ENCODE results near the gene KRT78. TPM values are rescaled to one million over a fixed set of nuclear protein-coding genes. Genes with fewer than 3 reads are reported as not detected.

KRT78 gene
- total RNA-seq, 2 experiments from 2014 or later = not detected

GRCh38 chr12:52802442-52802841 is 46.4 kb downstream of the KRT78 start:
- Mint-ChIP-seq H3K27me3 (ENCODE audit: low read depth) (peaks cover 10% of the 10 kb centered on the region), H3K4me3 (no peak overlapping the region), H3K9me3 (ENCODE audit: insufficient read depth) (no peaks in the 10 kb centered on the region), H3K4me1 (ENCODE audit: low read depth) (no peaks in the 10 kb centered on the region), H3K36me3 (ENCODE audit: low read depth) (no peaks in the 10 kb centered on the region), H3K27ac (no peak overlapping the region)
- CTCF ChIA-PET = interaction anchor here (1.0 to 1.1 kb wide), 2 partner anchors 77 to 216 kb away, joined by 3 read pairs; no protein-coding TSS in a partner anchor
- ATAC-seq (no peak), DNase-seq (no peak)
- POLR2A ChIA-PET = no interaction called here

- Mint-ChIP-seq H3K36me3 (ENCODE audit: low read depth) (no peaks in the 10 kb centered on the region), H3K4me3 (no peak overlapping the region), H3K9me3 (ENCODE audit: insufficient read depth) (no peaks in the 10 kb centered on the region), H3K27me3 (ENCODE audit: low read depth) (peaks cover 10% of the 10 kb centered on the region), H3K4me1 (ENCODE audit: low read depth) (no peaks in the 10 kb centered on the region), H3K27ac (no peak overlapping the region)
- DNase-seq (no peak), ATAC-seq (no peak)
- ChIA-PET POLR2A (no interaction called here), CTCF (interaction anchor here (1.0 kb wide), 1 partner anchor 78 kb away, joined by 3 read pairs; no protein-coding TSS in a partner anchor)
These were observed 47.0 kb downstream of the KRT78 start for GRCh38 chr12:52801773-52802172.

- no peaks in the 10 kb centered on the region for H3K9me3 Mint-ChIP-seq (ENCODE audit: insufficient read depth)
- no peak for ATAC-seq
- CTCF ChIA-PET = interaction anchor here (0.7 to 0.8 kb wide), 2 partner anchors 79 to 428 kb away, joined by 3 read pairs; no protein-coding TSS in a partner anchor
These were observed 48.4 kb downstream of the KRT78 start for GRCh38 chr12:52800259-52800917.

GRCh38 chr12:52799505-52800211 is 49.1 kb downstream of the KRT78 start:
- Mint-ChIP-seq H3K9me3 (ENCODE audit: insufficient read depth) (no peaks in the 10 kb centered on the region), H3K4me3 (no peak overlapping the region), H3K4me1 (ENCODE audit: low read depth) (peaks cover 2% of the 10 kb centered on the region), H3K27me3 (ENCODE audit: low read depth) (peaks cover 10% of the 10 kb centered on the region), H3K27ac (no peak overlapping the region), H3K36me3 (ENCODE audit: low read depth) (no peaks in the 10 kb centered on the region)
- DNase-seq = no peak
- ATAC-seq = no peak
- POLR2A ChIA-PET = no interaction called here
- CTCF ChIA-PET = interaction anchor here (0.7 to 0.8 kb wide), 2 partner anchors 80 to 427 kb away, joined by 3 read pairs; no protein-coding TSS in a partner anchor

More at GRCh38 chr12:52800259-52800917, 48.4 kb downstream of the KRT78 start:
- no peaks in the 10 kb centered on the region for H3K36me3 Mint-ChIP-seq (ENCODE audit: low read depth)
- no peak for DNase-seq
- POLR2A ChIA-PET = interaction anchor here (0.7 kb wide), 1 partner anchor 442 kb away, joined by 3 read pairs; no protein-coding TSS in a partner anchor
- H3K27me3 Mint-ChIP-seq (ENCODE audit: low read depth) = peaks cover 10% of the 10 kb centered on the region
- H3K4me1 Mint-ChIP-seq (ENCODE audit: low read depth) = no peaks in the 10 kb centered on the region
- no peak overlapping the region for H3K4me3 Mint-ChIP-seq
- H3K27ac Mint-ChIP-seq = no peak overlapping the region

- ChIA-PET POLR2A (no interaction called here), CTCF (no interaction called here)
- H3K9me3 Mint-ChIP-seq (ENCODE audit: insufficient read depth) = no peaks in the 10 kb centered on the region
- no peak overlapping the region for H3K4me3 Mint-ChIP-seq
- H3K27me3 Mint-ChIP-seq (ENCODE audit: low read depth) = peaks cover 10% of the 10 kb centered on the region
- DNase-seq (no peak), ATAC-seq (no peak)
- no peak overlapping the region for H3K27ac Mint-ChIP-seq
- peaks cover 9% of the 10 kb centered on the region for H3K4me1 Mint-ChIP-seq (ENCODE audit: low read depth)
- no peaks in the 10 kb centered on the region for H3K36me3 Mint-ChIP-seq (ENCODE audit: low read depth)
These were observed 49.9 kb downstream of the KRT78 start for GRCh38 chr12:52798671-52799504.

- Mint-ChIP-seq H3K36me3 (ENCODE audit: low read depth) (no peaks in the 10 kb centered on the region), H3K9me3 (ENCODE audit: insufficient read depth) (no peaks in the 10 kb centered on the region), H3K27me3 (ENCODE audit: low read depth) (peaks cover 11% of the 10 kb centered on the region), H3K4me1 (ENCODE audit: low read depth) (peaks cover 11% of the 10 kb centered on the region), H3K27ac (no peak overlapping the region), H3K4me3 (no peak overlapping the region)
- ChIA-PET CTCF (interaction anchor here (2.3 kb wide), 1 partner anchor 87 kb away, joined by 8 read pairs; no protein-coding TSS in a partner anchor), POLR2A (no interaction called here)
- DNase-seq = no peak
- ATAC-seq = no peak
These were observed 50.7 kb downstream of the KRT78 start for GRCh38 chr12:52798003-52798670.

- Mint-ChIP-seq H3K4me3 (no peak overlapping the region), H3K36me3 (ENCODE audit: low read depth) (no peaks in the 10 kb centered on the region), H3K4me1 (ENCODE audit: low read depth) (peaks cover 11% of the 10 kb centered on the region), H3K27ac (no peak overlapping the region), H3K9me3 (ENCODE audit: insufficient read depth) (no peaks in the 10 kb centered on the region), H3K27me3 (ENCODE audit: low read depth) (peaks cover 8% of the 10 kb centered on the region)
- ChIA-PET POLR2A (no interaction called here), CTCF (interaction anchor here (2.3 kb wide), 1 partner anchor 87 kb away, joined by 8 read pairs; no protein-coding TSS in a partner anchor)
- ATAC-seq (no peak), DNase-seq (no peak)
These were observed 51.3 kb downstream of the KRT78 start for GRCh38 chr12:52797529-52797894.

GRCh38 chr12:52796839-52797528 is 51.8 kb downstream of the KRT78 start:
- Mint-ChIP-seq H3K27ac (no peak overlapping the region), H3K4me1 (ENCODE audit: low read depth) (peaks cover 11% of the 10 kb centered on the region), H3K9me3 (ENCODE audit: insufficient read depth) (no peaks in the 10 kb centered on the region), H3K27me3 (ENCODE audit: low read depth) (peaks cover 8% of the 10 kb centered on the region), H3K4me3 (no peak overlapping the region), H3K36me3 (ENCODE audit: low read depth) (no peaks in the 10 kb centered on the region)
- no peak for ATAC-seq
- POLR2A ChIA-PET = no interaction called here
- DNase-seq = no peak
- CTCF ChIA-PET = interaction anchor here (2.3 kb wide), 1 partner anchor 88 kb away, joined by 8 read pairs; no protein-coding TSS in a partner anchor

- ATAC-seq = no peak
- POLR2A ChIA-PET = no interaction called here
- CTCF ChIA-PET = interaction anchor here (2.3 kb wide), 1 partner anchor 88 kb away, joined by 8 read pairs; no protein-coding TSS in a partner anchor
These were observed 52.4 kb downstream of the KRT78 start for GRCh38 chr12:52796429-52796794.

GRCh38 chr12:52795694-52796428 is 52.9 kb downstream of the KRT78 start, which contains the start of gene KRT3:
TSS of gene KRT3 (minus strand) at chr12:52796117. CDS start at chr12:52796042, 75 bp downstream.
- Mint-ChIP-seq H3K27me3 (ENCODE audit: low read depth) (peaks cover 13% of the 10 kb centered on the region), H3K9me3 (ENCODE audit: insufficient read depth) (no peaks in the 10 kb centered on the region), H3K36me3 (ENCODE audit: low read depth) (no peaks in the 10 kb centered on the region), H3K27ac (no peak within 1 kb of the TSS), H3K4me3 (no peak within 1 kb of the TSS), H3K4me1 (ENCODE audit: low read depth) (peaks cover 11% of the 10 kb centered on the region)
- DNase-seq (no peak), ATAC-seq (no peak)
- CTCF ChIA-PET = interaction anchor here (2.3 kb wide), 1 partner anchor 89 kb away, joined by 8 read pairs; no protein-coding TSS in a partner anchor
- POLR2A ChIA-PET = no interaction called here

More at GRCh38 chr12:52796429-52796794, 52.4 kb downstream of the KRT78 start:
- no peak for DNase-seq
- H3K27me3 Mint-ChIP-seq (ENCODE audit: low read depth) = peaks cover 12% of the 10 kb centered on the region
- H3K9me3 Mint-ChIP-seq (ENCODE audit: insufficient read depth) = no peaks in the 10 kb centered on the region
- no peaks in the 10 kb centered on the region for H3K36me3 Mint-ChIP-seq (ENCODE audit: low read depth)
- H3K27ac Mint-ChIP-seq = no peak overlapping the region
- no peak overlapping the region for H3K4me3 Mint-ChIP-seq
- H3K4me1 Mint-ChIP-seq (ENCODE audit: low read depth) = peaks cover 11% of the 10 kb centered on the region

Data from activated CD8-positive, alpha-beta T cell treated with anti-CD3 and anti-CD28 coated beads, Interleukin-2, amount 10 ng/mL, durations not matched to agents 7 days and 5 days (primary cell).